HG03442 (cell line): ENCODE data around the gene DEUP1.
"Not testable (repeated sequence)": the region's sequence is repeated elsewhere in the genome, so short reads cannot be mapped to it uniquely, and the experiment has no call there.

Experiments used
- ATAC-seq: cut with Tn5 transposase; IDR thresholded peaks from one replicate; pipeline ENCODE4 v1.9.1; 2021; ENCODE audit warnings: mild to moderate bottlenecking, moderate library complexity; ENCODE audit not compliant: unreplicated experiment

The DEUP1 gene

DNA sequence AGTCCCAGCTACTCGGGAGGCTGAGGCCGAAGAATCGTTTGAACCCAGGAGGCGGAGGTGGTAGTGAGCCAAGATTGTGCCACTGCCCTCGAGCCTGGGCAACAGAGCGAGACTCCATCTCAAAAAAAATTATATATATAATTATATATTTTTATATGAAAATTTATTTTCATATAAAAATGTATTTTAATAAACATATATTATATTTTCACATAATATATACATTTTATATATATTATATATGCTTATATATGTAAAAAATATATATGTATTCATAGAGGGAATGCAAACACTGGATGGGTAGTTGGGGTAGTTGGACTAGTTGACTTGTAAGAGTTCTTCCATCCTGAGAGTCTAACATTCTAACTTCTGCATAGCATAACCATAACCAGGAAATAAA, 20.3 kb downstream of the DEUP1 start:
- no peak for ATAC-seq

DNA sequence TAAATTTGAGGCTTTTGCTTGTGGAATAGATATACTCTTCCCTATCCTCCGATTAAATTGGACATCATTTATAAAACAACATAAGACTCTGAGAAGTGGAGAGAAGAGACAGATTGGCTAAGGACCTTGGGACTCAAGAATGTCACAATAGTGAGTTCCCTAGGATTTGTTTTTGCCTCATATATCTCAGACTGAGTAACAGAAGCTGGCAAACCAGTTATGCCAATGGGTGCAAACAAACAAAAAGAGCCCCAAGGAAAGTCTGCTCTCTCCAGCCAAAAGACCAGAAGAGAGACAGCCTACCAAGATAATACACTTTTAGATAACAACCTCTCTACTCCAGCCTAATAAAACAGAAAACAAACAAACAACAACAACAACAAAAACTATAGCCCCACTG, 28.9 kb downstream of the DEUP1 start:
- ATAC-seq: no peak

DNA sequence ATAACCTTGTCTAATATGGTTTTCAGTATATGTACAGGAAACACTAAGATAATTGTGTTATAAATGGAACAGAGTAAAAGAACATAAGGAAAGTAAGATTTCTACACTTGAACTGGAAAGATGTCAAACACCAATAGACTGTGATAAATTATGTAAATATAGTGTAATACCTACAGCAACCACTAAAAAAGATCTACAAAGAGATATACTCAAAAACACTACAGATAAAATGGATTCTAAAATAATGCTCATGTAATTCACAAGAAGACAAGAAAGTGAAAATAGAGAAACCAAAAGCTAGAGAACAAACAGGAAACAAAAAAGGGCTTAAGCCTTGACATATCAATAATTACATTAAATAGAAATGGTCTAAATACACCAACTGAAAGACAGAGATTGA, 30.9 kb downstream of the DEUP1 start:
- no peak for ATAC-seq

DNA sequence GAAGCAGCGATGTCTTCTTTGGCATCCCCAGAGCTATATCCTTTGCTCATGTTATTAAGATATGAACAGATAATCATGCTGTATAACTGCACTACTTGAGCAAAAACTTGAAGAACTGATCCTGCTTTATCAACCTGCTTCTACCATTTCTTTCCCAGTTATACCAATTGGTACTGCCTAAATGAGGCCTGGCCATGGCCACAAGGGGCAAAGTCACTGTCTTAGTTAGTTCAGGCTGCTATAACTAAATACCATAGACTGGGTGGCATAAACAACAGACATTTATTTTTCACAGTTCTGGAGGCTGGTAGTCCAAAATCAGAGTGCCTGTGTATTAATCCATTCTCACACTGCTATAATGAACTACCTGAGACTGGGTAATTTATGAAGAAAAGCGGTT, 37.5 kb downstream of the DEUP1 start:
- ATAC-seq: no peak

DNA sequence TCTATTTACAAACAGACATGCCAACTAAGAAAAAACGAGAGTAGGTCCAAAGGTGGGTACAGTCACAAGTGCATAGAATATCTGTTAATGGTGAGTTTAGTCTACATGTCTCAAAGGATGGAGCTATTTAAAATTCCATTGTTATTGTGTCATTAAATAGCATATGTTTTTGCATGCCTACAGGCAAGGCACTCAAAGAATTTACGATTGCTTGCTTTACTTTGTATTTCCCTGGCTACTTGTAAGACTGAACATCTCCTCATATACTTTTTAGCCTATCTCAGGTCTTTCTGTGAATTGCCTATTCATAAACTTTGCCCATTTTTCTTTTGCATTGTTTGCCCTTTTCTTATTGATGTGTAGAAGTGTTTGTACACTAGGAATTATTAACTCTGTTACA, 39.7 kb downstream of the DEUP1 start:
- ATAC-seq: no peak

DNA sequence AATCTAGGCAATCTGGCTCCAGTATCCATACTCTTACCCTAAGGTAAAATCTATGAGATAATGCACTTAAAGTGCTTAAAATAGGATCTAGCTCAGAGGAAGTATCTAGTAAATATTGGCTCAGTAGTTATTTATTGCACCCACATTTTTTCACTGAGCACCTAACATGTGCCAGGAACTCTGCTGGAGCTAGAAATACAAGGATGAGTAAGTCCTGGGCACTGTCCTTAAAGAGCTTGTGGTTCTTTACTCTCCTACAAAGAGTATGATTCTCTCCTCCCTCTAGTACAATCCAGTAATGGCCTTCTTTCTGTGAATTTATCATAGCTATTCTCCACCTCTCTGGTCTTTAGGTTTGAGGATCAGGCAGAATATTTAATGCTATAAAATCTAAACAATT, 59.2 kb downstream of the DEUP1 start:
- ATAC-seq: no peak

DNA sequence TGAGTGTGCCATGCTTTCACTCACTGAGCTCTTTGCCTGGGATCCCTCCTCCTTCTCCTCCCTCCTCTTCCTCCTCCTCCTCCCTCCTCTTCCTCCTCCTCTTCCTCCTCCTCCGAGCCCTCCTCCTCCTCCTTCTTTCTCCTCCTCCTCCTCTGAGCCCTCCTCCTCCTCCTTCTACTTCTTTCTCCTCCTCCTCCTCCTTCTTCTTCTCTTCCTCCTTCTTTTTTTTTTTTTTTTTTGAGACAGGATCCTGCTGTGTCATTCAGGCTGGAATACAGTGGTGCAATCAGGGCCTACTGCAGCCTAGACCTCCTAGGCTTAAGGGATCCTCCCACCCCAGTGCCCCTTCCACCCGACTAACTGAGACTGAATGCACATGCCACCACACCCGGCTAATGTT, 62.3 kb downstream of the DEUP1 start:
- ATAC-seq: no peak

DNA sequence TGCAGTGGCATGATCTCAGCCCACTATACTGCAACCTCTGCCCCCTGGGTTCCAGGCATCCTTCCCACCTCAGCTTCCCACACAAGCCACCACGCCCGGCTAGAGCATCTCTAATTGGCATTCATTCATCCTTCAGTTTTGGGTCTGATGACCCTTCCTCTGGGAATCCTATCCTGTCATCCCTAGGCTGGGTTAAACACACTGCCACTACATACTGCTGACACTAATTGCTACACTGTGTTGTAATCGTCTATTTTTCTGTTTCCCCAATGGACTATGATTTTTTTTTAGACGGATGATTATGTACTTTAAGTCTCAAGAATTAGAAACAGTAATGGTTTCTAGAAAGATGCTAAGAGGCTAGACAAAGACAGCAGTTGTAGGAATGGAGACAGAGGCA, 62.8 kb downstream of the DEUP1 start:
- no peak for ATAC-seq

DNA sequence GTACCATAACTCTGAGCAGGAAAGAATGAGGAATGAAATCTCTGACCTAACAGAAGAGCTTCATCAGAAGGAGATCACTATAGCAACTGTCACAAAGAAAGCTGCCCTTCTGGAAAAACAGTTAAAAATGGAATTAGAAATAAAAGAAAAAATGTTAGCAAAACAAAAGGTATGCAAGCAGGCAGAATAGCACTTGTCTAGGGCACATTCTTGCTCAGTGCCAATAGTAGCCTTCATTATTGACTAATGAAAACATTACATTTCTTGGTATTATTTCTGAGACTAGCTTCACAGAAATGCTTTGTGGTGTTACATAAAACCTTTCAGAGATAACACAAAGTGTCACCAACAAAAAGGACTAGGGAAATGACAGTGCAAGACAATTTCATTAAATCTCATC, 63.9 kb downstream of the DEUP1 start:
- no peak for ATAC-seq

DNA sequence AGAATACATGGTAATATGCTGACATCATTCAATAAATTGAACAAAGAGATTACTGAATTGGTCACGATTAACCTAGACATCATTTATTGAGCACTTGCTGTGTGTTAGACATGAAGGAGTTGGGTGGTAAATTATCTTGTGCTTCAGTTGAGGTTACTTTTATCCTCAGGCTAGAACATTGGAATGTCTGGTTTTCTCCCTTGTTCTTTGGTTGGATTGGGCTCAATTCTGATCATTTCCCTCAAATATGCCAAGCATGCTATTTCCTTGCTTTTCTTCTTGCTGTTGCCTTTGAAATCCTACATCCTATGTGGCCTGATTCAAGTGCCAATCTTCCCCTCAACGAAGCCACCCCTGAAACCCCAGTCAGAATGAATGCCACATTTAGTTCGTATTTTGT, 65.8 kb downstream of the DEUP1 start:
- no peak for ATAC-seq

DNA sequence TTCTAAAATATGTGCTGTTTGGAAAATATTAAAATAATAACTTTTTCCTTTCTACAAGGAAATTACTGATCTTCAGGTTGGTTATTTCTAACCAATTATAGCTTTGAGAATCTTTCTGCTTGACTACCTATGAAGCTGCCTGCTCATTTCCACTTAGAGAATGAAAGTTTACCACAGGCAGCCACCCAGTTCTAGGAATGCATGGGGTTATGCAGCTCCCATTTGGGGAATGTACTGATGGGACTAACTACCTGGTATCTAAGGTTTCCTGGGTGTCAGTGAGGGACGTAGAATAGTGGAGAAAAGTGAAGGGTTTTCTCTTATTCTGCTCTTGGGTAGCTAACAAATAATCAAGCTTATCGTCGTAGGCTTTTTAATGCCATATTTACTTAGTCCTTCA, 73.4 kb downstream of the DEUP1 start:
- no peak for ATAC-seq

DNA sequence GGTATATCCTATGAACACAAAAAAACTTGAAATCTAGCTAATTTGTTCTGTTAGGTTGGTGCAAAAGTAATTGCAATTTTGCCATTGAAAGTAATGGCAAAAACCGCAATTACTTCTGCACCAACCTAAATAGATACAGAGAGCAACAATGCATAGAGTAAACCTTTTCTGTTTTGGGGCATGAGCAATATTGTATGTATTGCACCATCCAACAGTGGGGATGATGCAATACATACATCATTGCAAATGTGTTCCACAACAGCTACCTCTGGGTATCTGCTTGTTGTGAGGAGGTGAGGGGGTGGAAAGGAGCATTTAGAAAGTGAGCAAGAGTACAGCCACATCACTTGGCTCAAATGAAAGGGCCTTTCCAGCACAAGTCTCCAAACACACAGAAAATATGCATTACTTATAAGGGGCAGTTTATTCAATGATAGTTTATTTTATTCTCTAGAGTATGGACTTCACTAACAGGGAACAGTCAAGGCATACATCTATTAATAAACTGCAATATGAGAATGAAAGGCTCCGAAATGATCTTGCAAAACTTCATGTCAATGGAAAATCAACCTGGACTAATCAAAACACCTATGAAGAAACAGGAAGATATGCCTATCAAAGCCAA, 77.3 kb downstream of the DEUP1 start:
- peak; percentile 63 for ATAC-seq

DNA sequence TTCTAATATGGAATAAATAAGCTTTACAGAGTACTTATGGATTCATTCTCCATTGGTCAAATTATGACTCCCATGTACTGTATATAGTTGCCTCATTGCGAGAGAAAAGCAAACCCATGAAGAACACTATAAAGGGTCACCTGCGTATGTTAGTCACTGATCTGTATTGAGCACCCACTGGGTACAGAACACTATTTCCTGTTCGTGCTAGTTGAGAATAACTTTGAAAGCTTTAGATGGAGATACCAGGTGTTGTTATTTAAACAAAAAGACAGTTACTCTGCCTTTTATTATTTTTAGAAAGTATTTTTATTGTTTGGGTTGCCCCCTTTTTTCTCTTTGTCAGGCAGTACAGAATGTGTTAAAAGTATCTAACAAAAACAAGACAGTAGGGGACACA, 79.9 kb downstream of the DEUP1 start:
- no peak for ATAC-seq

DNA sequence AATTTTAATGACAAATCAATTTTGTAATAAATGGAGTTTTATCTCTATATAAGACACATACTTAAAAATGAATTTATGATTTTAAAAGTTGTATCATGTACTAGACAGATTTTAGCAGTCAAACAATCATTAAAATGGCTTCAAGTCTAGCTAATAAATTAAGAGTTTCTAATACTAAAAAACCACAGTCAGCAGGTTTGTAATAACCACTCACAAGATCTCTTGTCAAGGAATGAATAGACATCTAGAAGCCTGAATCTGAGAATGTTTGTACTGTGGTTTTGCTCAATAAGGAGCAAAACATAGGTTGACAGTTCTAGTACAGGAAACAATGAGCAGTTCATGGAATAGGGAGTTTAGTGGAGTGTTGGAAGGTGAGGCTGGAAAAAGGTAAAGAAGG, 81.2 kb downstream of the DEUP1 start:
- ATAC-seq: no peak

DNA sequence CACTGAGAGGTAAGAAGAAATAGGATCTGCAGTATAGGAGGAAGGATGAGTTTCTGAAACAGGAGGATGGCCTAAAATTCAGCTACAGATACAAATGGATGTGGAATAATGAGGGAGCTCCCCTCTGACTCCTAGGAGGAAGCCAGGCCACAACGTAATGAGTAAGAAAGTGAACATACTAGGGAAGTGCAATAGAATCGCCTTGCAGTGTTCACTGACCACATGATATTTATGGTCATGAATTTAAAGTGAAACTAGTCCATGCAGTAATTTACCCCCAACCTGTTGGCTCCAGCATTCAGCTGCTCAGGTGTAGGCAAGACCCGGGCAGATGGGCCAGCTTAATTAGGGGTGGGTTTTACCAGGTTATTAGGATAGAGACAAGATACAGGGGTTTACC, 101.7 kb downstream of the DEUP1 start:
- no peak for ATAC-seq

DNA sequence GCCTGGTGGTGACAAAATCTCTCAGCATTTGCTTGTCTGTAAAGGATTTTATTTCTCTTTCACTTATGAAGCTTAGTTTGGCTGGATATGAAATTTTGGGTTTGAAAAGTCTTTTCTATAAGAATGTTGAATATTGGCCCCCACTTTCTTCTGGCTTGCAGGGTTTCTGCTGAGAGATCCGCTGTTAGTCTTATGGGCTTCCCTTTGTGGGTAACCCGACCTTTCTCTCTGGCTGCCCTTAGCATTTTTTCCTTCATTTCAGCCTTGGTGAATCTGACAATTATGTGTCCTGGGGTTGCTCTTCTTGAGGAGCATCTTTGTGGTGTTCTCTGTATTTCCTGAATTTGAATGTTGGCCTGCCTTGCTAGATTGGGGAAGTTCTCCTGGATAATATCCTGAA, 112.7 kb downstream of the DEUP1 start:
- not testable (repeated sequence) for ATAC-seq

DNA sequence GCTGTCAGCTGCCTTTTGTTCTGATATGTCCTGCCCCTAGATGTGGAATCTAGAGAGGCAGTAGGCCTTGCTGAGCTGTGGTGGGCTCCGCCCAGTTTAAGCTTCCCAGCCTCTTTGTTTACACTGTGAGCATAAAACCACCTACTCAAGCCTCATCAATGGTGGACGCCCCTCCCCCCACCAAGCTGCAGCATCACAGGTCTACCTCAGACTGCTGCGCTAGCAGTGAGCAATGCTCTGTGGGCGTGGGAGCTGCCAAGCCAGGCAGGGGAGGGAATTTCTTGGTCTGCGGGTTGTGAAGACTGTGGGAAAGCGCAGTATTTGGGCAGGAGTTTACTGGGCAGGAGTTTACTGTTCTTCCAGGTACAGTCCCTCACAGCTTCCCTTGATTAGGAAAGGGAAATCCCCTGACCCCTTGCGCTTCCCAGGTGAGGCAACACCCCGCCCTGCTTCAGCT, 114.1 kb downstream of the DEUP1 start:
- ATAC-seq: no peak

DNA sequence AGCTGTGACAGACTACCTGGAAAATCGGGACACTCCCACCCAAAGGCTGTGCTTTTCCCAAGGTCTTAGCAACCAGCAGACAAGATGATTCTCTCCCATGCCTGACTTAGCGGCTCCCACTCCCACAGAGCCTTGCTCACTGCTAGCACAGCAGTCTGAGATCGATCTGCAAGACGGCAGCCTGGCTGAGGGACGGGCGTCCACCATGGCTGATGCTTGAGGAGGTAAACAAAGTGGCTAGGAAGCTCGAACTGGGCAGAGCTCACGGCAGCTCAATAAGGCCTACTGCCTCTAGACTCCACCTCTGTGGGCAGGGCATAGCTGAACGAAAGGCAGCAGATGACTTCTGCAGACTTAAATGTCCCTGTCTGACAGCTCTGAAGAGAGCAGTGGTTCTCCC, 127.7 kb downstream of the DEUP1 start:
- no peak for ATAC-seq

DNA sequence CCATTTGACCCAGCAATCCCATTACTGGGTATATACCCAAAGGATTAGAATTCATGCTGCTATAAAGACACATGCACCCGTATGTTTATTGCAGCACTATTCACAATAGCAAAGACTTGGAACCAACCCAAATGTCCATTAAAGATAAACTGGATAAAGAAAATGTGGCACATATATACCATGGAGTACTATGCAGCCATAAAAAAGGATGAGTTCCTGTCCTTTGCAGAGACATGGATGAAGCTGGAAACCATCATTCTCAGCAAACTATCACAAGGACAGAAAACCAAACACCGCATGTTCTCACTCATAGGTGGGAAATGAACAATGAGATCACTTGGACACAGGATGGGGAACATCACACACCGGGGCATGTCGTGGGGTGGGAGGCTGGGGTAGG, 133.1 kb downstream of the DEUP1 start:
- ATAC-seq: not testable (repeated sequence)

DNA sequence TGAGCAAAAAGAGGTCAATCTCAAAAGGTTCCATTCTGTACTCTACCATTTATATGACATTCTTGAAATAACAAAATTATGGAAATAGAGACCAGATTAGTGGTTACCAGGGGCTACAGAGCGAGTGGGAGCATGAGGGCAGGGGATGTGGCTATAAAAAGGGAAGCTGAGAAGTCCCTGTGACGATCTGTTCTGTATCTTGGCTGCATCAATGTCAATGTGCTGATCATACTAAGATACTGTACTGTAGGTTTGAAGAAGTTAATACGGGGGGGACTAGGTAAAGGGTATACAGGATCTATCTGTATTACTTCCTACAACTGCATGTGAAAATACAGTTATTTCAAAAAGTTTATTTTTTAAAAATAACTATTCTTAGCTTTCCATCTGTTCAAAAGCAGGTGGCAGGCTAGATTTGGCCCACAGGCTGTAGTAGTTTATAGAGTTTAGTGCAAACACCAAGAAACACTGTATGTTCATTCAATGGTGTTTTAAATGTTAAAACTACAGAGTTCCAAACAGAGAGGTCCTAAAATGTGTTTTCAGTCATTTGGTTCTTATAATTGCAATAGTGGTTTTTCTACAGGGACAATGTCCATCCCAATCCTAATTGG, 134.5 kb downstream of the DEUP1 start:
- ATAC-seq: no peak

DNA sequence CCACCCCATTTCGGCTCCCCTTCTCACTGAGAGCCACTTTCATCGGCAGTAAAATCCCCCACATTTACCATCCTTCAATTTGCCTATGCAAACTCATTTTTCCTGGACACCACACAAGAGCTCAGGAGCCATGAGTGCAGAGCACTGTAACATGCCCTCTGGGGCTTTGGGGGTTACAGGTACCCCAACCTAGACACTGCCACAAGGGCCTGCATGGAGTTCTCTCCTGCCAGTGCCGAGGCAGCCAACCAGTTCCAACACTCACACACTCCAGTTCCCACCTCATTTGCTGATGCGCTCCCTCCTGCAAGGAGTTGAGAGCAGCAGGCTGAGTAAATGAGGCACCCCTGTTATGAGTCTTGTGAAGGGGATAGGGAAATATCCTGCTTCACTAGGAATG, 136.5 kb downstream of the DEUP1 start:
- no peak for ATAC-seq

DNA sequence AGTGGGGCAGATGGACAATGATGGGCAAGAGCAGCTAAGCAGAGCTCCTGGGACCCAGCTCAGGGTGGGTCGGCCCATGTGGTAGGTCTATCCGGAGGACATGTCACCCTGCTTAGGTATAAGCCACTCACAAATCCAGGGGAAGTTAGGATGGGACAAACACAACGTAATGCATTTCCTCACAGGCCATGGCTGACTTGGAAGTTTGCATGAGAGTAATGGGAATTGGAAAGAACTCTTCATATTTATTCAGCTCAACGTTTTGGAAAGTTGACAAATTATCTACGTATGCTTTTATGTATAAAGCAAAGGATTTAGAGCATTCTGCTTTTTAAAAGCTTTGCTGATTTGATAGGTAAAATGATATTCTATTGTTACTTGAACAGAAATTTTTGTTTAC, 137.7 kb downstream of the DEUP1 start:
- ATAC-seq: no peak

DNA sequence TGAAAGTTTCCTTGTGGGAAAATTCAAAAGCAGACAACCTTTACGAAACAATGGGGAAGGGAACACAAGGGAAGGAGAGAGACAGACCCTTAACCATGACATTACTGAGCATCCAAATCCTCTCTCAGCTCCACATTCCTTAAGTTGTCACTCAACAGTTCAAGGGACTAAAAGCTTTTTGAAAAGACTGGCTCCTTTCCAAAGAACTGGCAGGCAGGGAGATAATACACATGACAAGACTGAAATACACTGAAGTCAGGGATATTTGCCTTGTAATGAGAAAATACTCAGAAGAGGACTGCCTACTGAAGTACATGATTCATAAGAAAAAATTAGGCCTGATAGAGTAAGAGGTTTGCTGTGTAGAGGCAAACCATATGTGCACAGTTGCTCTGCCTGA, 143.6 kb downstream of the DEUP1 start:
- ATAC-seq: no peak
